Thoracic aorta endothelial cell (primary cell): ENCODE results near the gene MAGEC2. TPM values are rescaled to one million over a fixed set of nuclear protein-coding genes. Genes with fewer than 3 reads are reported as not detected.

ENCODE experiments used
- total RNA-seq: library from RNA; depleted of rRNA; stranded (reverse); fragments of >200 nt; gene quantifications from 2 replicates; pipeline ENCODE4 v1.2.3, GENCODE V29; 2012

The MAGEC2 gene
- not detected in 2 replicates for total RNA-seq

GRCh38 chrX:142204522-142205433 is at the start of gene MAGEC2:
MAGEC2 (minus strand) TSS chrX:142205290; CDS start chrX:142203987, 1,303 bp downstream.

